ENCODE measurements around the gene MIGA1. TPM values are rescaled to one million over a fixed set of nuclear protein-coding genes. Genes with fewer than 3 reads are reported as not detected.
"Not testable (repeated sequence)": the region's sequence is repeated elsewhere in the genome, so short reads cannot be mapped to it uniquely, and the experiment has no call there.

The MIGA1 gene
- polyA plus RNA-seq, 4 donors, result 19.1 to 25.6 (median 22.7) TPM

DNA sequence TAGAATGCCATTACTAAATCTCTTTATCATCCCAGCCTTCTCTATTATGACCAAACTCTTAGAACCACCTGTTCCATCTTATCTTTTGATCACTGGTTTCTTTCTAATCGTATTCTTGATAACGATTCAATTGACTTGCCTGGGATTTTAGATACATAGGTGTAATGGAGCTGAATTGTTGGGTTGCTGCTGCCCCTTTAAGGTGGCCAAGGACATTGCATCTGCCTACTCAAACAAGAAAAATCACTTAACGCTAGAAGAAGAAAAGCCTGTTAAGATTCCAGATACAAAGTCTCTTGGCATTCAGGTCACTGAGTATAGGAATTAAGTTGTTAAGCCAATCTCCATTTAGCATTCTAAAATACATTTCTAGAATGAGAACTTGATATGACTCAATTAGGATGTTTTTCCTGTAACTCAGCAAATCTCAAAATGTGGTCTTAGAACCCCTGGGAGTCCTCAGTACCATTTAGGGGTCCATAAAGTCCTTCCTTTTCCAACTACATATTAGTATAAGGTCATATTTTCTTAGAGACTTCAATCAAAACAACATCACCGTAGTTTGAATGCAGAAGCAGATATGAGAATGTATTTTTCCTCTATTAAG, 121.3 kb downstream of the MIGA1 start:
- DNase-seq (ENCODE audit: low read depth in 4 of 4, low spot score in 3 of 4), result peak in 2 of 4 donors; percentile 8 to 18

GRCh38 chr1:77905603-77906002, 126.2 kb downstream of the MIGA1 start:
- no peak for DNase-seq (ENCODE audit: low read depth in 4 of 4, low spot score in 3 of 4)

DNA sequence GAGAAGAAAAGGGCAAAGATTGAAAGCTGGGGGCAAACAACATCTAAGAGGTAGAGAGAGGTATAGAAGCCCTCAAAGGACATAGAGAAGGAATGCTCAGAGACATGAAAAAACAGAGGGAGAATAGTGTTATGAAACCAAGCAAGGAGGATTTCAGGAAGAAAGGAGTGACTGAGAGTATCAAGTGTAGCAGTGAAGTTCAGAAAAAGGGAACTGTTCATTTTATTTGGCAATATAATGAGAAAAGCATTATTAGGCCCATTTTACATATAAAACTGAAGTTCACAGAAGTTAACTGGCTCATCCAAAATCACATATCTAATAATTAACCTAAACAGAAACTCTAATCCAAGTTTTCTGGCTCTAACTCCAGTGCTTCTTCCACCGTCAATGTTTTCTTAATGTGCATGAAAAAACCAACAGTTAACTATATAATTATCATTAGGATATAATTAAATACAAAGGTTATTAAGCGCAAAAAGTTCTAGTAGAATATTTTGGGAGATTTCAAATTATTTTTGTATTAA, 126.6 kb downstream of the MIGA1 start:
- DNase-seq (ENCODE audit: low read depth in 4 of 4, low spot score in 3 of 4), result no peak

- no peak for DNase-seq (ENCODE audit: low read depth in 4 of 4, low spot score in 3 of 4)
Measured at GRCh38 chr1:77906624-77907023, 127.2 kb downstream of the MIGA1 start.

- DNase-seq (ENCODE audit: low read depth in 4 of 4, low spot score in 3 of 4), result no peak
Measured at GRCh38 chr1:77910116-77910515, 130.7 kb downstream of the MIGA1 start.

- not testable (repeated sequence) for DNase-seq (ENCODE audit: low read depth in 4 of 4, low spot score in 3 of 4)
Measured at GRCh38 chr1:77918918-77919317, 139.5 kb downstream of the MIGA1 start.

GRCh38 chr1:77925518-77925917, 146.1 kb downstream of the MIGA1 start:
- DNase-seq (ENCODE audit: low read depth in 4 of 4, low spot score in 3 of 4), result no peak

DNA sequence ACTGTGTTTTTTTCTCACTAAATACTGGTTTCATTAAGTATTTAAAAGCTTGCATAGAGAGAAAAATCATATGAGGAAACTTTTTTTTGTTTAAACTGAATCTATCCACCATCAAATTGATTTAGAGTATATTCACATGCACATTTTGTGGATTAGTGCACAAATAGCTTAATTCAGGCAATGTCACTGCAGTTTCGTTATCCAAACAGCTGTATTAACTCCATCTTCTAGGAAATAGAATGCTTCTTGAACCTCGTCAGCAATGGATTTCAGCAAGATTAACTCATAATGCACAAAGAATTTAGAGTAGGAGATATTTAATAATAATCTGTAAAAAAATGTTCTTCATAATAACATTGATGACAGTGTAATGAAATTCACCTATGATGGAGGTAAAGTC, 146.5 kb downstream of the MIGA1 start:
- DNase-seq (ENCODE audit: low read depth in 4 of 4, low spot score in 3 of 4), result no peak

- no peak for DNase-seq (ENCODE audit: low read depth in 4 of 4, low spot score in 3 of 4)
Measured at GRCh38 chr1:77926561-77927357, 147.3 kb downstream of the MIGA1 start.

DNA sequence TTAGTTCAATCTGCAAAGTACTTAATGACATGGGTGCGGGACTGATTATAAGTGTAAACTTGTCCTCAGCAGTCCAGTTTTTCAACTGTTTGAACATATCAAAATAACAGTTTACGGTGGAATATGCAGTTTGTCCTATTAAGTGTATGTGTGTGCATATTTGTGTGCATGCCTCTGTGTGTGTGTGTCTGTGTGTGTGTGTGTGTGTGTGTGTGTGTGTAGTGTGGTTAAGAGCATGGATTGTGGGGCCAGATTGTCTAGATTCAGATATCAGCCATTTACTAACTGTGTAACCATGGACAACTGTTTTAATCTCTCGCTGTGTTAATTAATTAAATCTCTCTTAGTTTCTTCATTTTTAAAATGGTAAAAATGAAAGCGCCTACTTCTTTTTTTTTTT, 148.0 kb downstream of the MIGA1 start:
- DNase-seq (ENCODE audit: low read depth in 4 of 4, low spot score in 3 of 4), result no peak

Other genes with a start within 250 kb of the MIGA1 start
- gene ZZZ3, start 97.0 kb upstream of the MIGA1 start, polyA plus RNA-seq (ENCODE audit: insufficient read length in 4 of 4), result 10 to 100 TPM; 57.4 to 74.0 (median 71.4) TPM
- 10 to 100 TPM; 68.7 to 97.7 (median 86.3) TPM for gene USP33, start 19.8 kb upstream of the MIGA1 start, polyA plus RNA-seq (ENCODE audit: insufficient read length in 4 of 4)
- 10 to 100 TPM; 12.1 to 13.0 (median 12.7) TPM for gene NEXN, start 109.0 kb downstream of the MIGA1 start, polyA plus RNA-seq (ENCODE audit: insufficient read length in 4 of 4)
- 100 to 1,000 TPM; 273 to 349 (median 347) TPM for gene FUBP1, start 199.4 kb downstream of the MIGA1 start, polyA plus RNA-seq (ENCODE audit: insufficient read length in 4 of 4)
- gene DNAJB4, start 225.3 kb downstream of the MIGA1 start, polyA plus RNA-seq (ENCODE audit: insufficient read length in 4 of 4), result 10 to 100 TPM; 32.3 to 46.3 (median 34.6) TPM

Data from right renal pelvis (tissue), 4 donors.